IPS-18c (cell line): ENCODE results near the gene ANKS1A.

Experiments
- H3K4me3 ChIP-seq: 2 replicates; pipeline ENCODE4 v1.7.0; 2013; ENCODE audit warnings: low read depth, mild to moderate bottlenecking, low read length, moderate library complexity; ENCODE audit not compliant: insufficient read depth
- H3K9me3 ChIP-seq: one replicate; pipeline ENCODE4 v1.6.1; 2013; ENCODE audit warnings: mild to moderate bottlenecking, low read length, moderate library complexity; ENCODE audit not compliant: control insufficient read depth, insufficient read depth

The ANKS1A gene

GRCh38 chr6:35085359-35086281 is 196.6 kb downstream of the ANKS1A start:
- H3K4me3 ChIP-seq, result no peak overlapping the region

GRCh38 chr6:35086282-35086632 is 197.2 kb downstream of the ANKS1A start:
- H3K4me3 ChIP-seq, result no peak overlapping the region
- H3K9me3 ChIP-seq, result no peaks in the 10 kb centered on the region

More at GRCh38 chr6:35085359-35086281, 196.6 kb downstream of the ANKS1A start:
- no peaks in the 10 kb centered on the region for H3K9me3 ChIP-seq

- H3K9me3 ChIP-seq, result no peaks in the 10 kb centered on the region
- no peak overlapping the region for H3K4me3 ChIP-seq
Observed at GRCh38 chr6:35086636-35087360, 197.7 kb downstream of the ANKS1A start.

GRCh38 chr6:35087361-35088280 is 198.6 kb downstream of the ANKS1A start:
- Histone ChIP-seq H3K9me3 (no peaks in the 10 kb centered on the region), H3K4me3 (no peak overlapping the region)

- no peak overlapping the region for H3K4me3 ChIP-seq
- no peaks in the 10 kb centered on the region for H3K9me3 ChIP-seq
Observed at GRCh38 chr6:35088281-35089215, 199.5 kb downstream of the ANKS1A start.

- no peak overlapping the region for H3K4me3 ChIP-seq
- H3K9me3 ChIP-seq, result no peaks in the 10 kb centered on the region
Observed at GRCh38 chr6:35089216-35089934, 200.3 kb downstream of the ANKS1A start.

- Histone ChIP-seq H3K9me3 (no peaks in the 10 kb centered on the region), H3K4me3 (no peak overlapping the region)
Observed at GRCh38 chr6:35089935-35090505, 201.0 kb downstream of the ANKS1A start.

- H3K4me3 ChIP-seq, result no peak overlapping the region
- H3K9me3 ChIP-seq, result no peaks in the 10 kb centered on the region
Observed at GRCh38 chr6:35090734-35091133, 201.7 kb downstream of the ANKS1A start.

GRCh38 chr6:35091346-35092083 is 202.5 kb downstream of the ANKS1A start:
- H3K4me3 ChIP-seq, result no peak overlapping the region
- H3K9me3 ChIP-seq, result no peaks in the 10 kb centered on the region

- no peak overlapping the region for H3K4me3 ChIP-seq
- H3K9me3 ChIP-seq, result no peaks in the 10 kb centered on the region
Observed at GRCh38 chr6:35092362-35093117, 203.5 kb downstream of the ANKS1A start.

- no peak overlapping the region for H3K4me3 ChIP-seq
- H3K9me3 ChIP-seq, result no peaks in the 10 kb centered on the region
Observed at GRCh38 chr6:35093118-35093445, 204.0 kb downstream of the ANKS1A start.

- H3K9me3 ChIP-seq, result no peaks in the 10 kb centered on the region
- no peak overlapping the region for H3K4me3 ChIP-seq
Observed at GRCh38 chr6:35093783-35094182, 204.7 kb downstream of the ANKS1A start.

GRCh38 chr6:35094183-35094582 is 205.1 kb downstream of the ANKS1A start:
- no peaks in the 10 kb centered on the region for H3K9me3 ChIP-seq
- no peak overlapping the region for H3K4me3 ChIP-seq

GRCh38 chr6:35096129-35096862 is 207.2 kb downstream of the ANKS1A start:
- Histone ChIP-seq H3K4me3 (no peak overlapping the region), H3K9me3 (no peaks in the 10 kb centered on the region)
